ENCODE data around the gene IFITM10.
"Not testable (repeated sequence)": the region's sequence is repeated elsewhere in the genome, so short reads cannot be mapped to it uniquely, and the experiment has no call there.

The IFITM10 gene

GRCh38 chr11:1691878-1692707, 58.3 kb downstream of the IFITM10 start:
- no peak for DNase-seq (ENCODE audit: low read depth in 2 of 2)

DNA sequence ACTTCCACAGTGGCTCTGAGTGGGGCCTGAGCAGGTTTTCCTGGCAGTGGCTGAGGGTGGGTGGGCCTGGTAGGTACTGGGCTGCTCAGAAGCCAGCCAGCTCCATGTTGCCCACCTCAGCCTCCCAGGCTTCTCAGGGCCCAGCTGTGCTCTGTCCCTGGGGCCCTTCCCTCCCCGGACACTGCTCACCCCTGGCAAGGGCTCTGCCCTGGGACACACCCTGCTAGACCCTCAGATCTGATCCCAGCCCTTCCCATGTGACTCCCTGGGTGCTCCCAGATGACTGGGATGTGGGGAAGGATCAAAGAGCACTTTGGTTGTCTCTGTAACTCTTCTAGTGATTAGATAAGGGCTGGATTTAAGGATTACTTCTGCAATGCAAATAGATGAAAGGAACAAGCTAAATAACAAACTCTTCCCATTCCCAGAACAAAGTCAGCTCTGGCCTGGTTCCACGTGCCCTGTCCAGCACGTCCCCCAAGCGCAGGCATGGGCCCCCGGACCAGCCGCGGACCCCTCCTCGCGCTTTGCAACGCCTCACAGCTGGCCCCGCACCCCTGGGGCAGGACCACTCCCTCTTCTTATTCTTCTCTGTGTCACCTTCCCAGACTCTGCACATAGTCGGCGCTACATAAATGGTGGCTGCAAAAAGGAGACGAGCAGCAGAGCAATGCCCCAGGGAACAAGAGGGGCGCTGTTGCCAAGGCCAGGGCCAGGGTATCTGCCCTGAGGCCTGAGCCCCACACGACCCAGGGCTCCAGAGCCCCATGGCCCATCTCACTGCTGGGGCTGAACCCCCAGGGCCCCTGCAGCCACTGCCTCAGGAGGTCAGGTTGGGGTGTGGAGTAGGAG, 59.1 kb downstream of the IFITM10 start:
- DNase-seq (ENCODE audit: low read depth in 2 of 2) = no peak

DNA sequence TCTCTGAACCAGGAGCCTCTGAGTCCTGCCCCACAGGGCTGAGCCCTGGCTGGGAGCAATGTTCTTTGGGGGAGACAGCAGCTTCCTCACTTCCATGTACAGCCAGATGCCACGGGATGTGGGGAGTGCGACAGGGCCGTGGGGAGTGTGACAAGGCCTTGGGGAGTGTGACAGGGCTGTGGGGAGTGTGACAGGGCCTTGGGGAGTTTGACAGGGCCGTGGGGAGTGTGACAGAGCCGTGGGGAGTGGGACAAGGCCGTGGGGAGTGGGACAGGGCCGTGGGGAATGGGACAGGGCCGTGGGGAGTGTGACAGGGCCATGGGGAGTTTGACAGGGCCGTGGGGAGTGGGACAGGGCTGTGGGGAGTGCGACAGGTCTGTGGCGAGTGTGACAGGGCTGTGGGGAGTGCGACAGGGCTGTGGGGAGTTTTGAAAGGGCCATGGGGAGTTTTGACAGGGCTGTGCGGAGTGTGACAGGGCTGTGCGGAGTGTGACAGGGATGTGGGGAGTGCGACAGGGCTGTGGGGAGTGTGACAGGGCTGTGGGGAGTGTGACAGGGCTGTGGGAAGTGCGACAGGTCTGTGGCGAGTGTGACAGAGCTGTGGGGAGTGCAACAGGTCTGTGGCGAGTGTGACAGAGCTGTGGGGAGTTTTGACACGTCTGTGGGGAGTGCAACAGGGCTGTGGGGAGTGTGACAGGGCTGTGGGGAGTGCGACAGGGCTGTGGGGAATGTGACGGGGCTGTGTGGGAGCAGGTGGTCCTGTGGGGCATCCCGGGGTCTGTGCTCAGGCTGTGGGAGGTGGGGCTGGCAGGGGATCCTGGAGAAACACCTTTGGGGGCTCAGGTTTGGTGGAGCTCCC, 60.0 kb downstream of the IFITM10 start:
- DNase-seq (ENCODE audit: low read depth in 2 of 2) = no peak

DNA sequence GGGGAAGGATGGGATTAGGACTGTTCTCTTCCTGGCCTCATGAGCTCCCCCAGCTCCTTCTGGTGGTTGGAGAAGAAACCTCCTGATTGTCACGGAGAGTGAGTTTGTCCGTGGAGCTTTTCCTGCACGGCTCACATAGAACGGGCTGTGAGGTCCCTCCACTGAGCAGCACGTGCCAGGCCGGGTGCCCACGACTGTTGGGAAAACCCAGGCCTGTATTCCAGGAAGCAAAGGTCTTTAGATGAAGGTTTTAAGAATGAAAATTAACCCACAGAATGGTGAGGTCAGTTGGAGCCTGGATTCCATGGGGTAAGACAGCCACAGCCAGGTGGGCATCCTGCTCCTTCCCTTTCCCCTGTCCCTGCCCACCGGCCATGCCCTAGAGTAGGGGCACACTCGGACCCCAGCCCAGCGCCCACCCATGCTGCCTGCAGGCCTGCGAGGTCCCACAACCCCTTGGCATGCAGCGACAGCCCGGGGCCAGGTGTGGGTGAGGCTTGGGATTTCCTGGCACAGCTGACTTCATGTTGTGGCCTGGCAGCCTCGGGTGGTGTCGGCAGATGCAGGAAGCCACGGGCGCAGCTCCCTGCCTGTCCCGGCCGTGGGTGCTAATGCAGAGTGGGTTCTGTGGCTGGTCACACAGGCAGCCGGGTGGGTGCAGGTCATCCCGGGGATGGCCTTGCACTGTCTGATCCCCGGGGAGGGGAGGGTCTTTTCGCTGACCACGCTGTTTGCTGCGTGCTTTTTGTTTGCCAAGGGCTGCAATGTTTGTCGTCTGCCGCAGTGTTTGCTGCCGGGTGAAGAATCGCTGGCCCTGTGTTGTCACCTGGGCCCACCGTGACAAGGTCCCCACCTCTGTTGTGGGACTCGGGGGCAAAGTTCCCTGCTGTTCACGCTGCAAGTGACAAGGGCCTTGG, 60.9 kb downstream of the IFITM10 start:
- DNase-seq (ENCODE audit: low read depth in 2 of 2) = not testable (repeated sequence)

DNA sequence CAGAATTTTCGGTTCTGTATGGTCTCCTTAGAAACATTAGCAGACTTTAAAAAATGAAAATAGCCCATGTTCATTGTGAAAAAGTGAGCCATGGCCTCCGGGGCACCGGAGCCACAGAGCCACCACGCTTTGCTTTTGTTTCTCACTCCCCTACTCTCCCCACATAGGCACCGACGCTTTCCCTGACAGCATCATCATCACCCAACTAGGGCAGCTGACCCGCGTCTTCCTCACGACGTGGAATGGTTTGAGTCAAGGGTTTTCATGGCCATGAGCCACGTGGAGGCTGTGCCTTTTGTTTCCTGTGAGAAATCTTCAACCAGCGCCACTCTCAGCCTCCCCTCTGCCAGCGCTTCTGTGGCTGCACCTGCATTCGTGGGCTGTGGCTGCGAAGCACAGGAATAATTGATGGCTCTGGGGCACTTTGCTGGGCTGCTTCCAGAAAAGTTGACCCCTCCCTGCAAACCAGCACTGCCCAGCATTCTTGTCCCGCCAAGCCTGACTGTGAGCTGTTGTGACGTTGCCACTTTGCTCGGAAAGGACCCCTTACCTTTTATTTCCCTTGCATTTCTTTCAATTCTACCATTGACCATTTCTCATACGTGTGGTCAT, 62.0 kb downstream of the IFITM10 start:
- not testable (repeated sequence) for DNase-seq (ENCODE audit: low read depth in 2 of 2)

- not testable (repeated sequence) for DNase-seq (ENCODE audit: low read depth in 2 of 2)
Measured at GRCh38 chr11:1686220-1686619, 64.2 kb downstream of the IFITM10 start.

DNA sequence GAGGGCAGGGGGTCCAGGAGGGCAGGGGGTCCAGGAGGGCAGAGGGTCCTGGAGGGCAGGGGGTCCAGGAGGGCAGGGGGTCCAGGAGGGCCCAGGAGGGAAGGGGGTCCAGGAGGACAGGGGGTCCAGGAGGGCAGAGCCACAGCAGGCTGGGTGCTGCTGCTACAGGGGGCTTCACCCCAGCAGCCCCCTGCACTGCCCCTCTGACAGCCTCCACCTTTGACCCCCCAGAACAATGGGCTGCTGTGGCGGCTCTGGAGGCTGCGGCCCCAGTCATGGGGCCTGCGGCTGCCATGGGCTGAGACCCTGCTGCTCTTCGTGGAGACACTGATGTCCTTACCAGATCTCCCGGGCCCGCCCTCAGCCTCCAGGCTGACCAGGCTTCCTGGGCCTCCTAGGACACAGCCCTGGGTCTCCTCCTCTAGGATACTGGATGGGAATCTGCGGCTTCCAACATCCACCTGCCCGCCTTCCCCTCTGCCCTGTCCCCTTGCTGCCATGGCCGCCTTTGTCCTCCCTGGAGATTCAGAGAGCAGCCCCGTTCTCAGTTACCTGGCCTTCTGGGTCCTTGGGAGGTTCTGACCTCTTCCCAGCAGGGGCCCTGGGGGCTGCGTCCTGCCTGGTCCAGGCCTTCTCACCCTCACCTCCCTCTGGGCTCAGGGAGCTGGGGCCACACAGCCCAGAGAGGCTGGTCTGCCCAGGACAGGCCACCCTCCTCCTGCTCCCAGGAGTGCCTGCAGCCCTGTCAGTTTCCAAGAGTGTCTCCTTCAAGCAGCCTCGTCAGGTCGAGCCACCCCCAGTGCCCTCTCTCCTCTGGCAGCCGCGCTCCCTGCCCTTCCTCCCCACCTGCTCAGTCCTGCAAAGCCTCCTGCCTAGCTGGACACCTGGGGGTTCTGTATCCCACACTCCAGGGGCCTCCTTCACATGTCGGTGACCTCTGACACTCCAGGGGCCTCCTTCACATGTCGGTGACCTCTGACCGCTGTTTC, 65.2 kb downstream of the IFITM10 start:
- not testable (repeated sequence) for DNase-seq (ENCODE audit: low read depth in 2 of 2)

DNA sequence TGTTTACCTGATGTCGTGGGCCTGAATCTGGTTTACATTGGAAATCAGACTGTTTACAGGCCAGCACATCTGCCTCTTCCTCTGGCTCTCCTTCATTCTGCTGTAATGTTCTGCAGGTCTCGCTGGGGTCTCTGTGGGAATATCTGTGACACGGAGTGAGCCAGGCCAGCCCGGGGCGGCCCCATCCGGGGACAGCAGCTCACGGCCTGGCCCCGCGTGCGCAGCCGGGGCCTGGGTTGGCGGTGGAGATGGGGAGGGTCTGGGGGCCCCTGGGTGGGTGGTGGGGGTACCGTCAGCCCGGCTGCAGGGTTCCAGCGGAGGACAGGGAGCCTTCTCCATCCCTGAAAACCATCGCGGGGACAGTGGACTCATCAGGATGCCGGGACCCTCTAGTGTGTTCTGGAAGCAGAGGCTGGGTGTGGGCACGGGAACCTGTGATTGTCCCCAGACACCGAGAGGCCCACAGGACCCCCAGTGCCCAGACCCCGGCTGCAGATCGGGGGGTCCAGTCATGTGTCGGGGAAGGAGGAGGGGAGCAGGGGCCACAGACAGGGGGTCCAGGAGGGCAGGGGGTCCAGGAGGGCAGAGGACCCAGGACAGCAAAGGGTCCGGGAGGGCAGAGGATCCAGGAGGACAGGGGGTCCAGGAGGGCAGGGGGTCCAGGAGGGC, 66.4 kb downstream of the IFITM10 start:
- not testable (repeated sequence) for DNase-seq (ENCODE audit: low read depth in 2 of 2)

DNA sequence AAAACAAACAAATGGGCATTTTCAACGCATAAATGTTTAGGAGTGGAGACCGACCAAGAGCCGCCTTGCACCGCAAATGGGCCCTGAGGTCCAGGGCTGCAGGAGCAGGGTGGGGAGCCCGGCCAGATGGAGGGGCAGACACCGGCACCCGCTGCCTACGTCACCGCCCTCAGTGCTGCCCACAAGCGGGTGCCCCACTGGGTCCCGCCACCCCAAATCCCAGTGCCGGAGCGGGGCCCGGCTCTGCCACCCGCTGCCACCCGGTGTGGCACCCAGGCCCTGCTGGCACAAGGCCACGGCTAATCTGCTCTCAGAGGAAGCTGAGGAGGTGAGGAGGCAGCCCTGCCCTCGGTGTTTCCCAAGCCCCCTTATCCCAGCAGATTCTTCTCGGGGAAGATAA, 67.2 kb downstream of the IFITM10 start:
- not testable (repeated sequence) for DNase-seq (ENCODE audit: low read depth in 2 of 2)
